ENCODE measurements around the gene DDX21. TPM values are rescaled to one million over a fixed set of nuclear protein-coding genes. Genes with fewer than 3 reads are reported as not detected.

DDX21 gene
- total and polyA plus RNA-seq, 9 of the 15 experiments (the other 6 are each of a cell fraction or from before 2014, with no cell fraction given) = 143 to 365 (median 281) TPM

DNA sequence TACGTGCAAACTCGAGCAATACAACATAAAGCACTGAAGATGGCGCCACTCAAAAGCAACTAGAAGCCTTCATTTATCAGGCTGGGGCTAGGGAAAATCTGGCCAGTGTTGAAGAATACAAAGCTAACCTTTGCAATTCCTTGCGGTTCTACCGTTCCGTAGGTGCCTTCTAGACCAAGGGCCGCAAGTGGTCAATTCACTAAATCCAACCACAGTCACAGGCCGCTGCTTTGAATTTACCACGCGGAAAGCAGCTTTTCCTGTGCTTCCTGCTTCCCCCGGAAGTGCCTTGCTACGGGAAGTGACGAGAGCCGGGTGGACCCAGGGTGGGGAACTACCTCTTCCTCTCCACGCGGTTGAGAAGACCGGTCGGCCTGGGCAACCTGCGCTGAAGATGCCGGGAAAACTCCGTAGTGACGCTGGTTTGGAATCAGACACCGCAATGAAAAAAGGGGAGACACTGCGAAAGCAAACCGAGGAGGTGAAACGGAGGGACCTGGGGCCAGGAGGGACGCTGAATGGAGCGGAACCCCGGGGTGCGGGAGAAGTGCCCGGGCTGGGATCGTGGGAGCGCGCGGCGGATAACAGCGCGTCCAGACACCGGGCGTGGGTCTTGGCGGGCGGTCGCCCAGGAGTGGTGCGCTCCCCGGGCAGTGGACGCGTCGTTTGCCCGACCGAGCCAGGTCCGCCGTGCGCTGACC is at the start of gene DDX21 (continued):
- no peak for TF ChIP-seq MTF1 (CRISPR knock-in tag; IDR thresholded peaks at IDR 0.05; ENCODE audit: borderline replicate concordance)
- no peak for TF ChIP-seq ZFP36 (IDR thresholded peaks at IDR 0.05; ENCODE audit: low read depth, low read length, partially characterized antibody)
- no peak for TF ChIP-seq BDP1 (IDR thresholded peaks at IDR 0.05; ENCODE audit: insufficient read depth, insufficient read length)
- no peak for TF ChIP-seq SRSF7 (optimal IDR thresholded peaks at IDR 0.05; ENCODE audit: low read depth, low read length)
- no peak for TF ChIP-seq ERF (CRISPR knock-in tag; IDR thresholded peaks at IDR 0.05)
- TF ChIP-seq FOXK2 (conservative IDR thresholded peaks at IDR 0.05 in 1 of 2, IDR thresholded peaks at IDR 0.05 in 1 of 2; ENCODE audit: low read depth in 2 of 2) = peak; percentile 93 to 95
- peak; percentile 91 for TF ChIP-seq CREB1 (IDR thresholded peaks at IDR 0.05)
- TF ChIP-seq CREB1 (CRISPR knock-in tag; IDR thresholded peaks at IDR 0.05) = peak; percentile 88
- TF ChIP-seq RFX1 (IDR thresholded peaks at IDR 0.05) = peak; percentile 32; the same call in 1 of the 2 replicates
- TF ChIP-seq, protein P1, sequence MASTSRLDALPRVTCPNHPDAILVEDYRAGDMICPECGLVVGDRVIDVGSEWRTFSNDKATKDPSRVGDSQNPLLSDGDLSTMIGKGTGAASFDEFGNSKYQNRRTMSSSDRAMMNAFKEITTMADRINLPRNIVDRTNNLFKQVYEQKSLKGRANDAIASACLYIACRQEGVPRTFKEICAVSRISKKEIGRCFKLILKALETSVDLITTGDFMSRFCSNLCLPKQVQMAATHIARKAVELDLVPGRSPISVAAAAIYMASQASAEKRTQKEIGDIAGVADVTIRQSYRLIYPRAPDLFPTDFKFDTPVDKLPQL (IDR thresholded peaks at IDR 0.05; ENCODE audit: extremely low read depth, insufficient read length) = peak; percentile 49
- TF ChIP-seq ZBTB17 (CRISPR knock-in tag; IDR thresholded peaks at IDR 0.05) = no peak
- TF ChIP-seq SUPT5H (IDR thresholded peaks at IDR 0.05) = peak; percentile 98
- no peak for TF ChIP-seq GABPB2 (CRISPR knock-in tag; conservative IDR thresholded peaks at IDR 0.05)
- peak; percentile 94 for TF ChIP-seq POLR2G (IDR thresholded peaks at IDR 0.05; ENCODE audit: low read depth, low read length)
- no peak for TF ChIP-seq FOXA3 (CRISPR knock-in tag; conservative IDR thresholded peaks at IDR 0.05 in 1 of 2, IDR thresholded peaks at IDR 0.05 in 1 of 2)
- no peak for TF ChIP-seq MBD1 (CRISPR knock-in tag; IDR thresholded peaks at IDR 0.05)
- TF ChIP-seq EWSR1 (IDR thresholded peaks at IDR 0.05; ENCODE audit: borderline replicate concordance, low read depth, partially characterized antibody) = no peak
- TF ChIP-seq, protein P2, sequence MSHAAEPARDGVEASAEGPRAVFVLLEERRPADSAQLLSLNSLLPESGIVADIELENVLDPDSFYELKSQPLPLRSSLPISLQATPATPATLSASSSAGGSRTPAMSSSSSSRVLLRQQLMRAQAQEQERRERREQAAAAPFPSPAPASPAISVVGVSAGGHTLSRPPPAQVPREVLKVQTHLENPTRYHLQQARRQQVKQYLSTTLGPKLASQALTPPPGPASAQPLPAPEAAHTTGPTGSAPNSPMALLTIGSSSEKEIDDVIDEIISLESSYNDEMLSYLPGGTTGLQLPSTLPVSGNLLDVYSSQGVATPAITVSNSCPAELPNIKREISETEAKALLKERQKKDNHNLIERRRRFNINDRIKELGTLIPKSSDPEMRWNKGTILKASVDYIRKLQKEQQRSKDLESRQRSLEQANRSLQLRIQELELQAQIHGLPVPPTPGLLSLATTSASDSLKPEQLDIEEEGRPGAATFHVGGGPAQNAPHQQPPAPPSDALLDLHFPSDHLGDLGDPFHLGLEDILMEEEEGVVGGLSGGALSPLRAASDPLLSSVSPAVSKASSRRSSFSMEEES (CRISPR knock-in tag; IDR thresholded peaks at IDR 0.05) = no peak
- TF ChIP-seq ZKSCAN3 (CRISPR knock-in tag; IDR thresholded peaks at IDR 0.05) = no peak
- TF ChIP-seq CHD2 (IDR thresholded peaks at IDR 0.05; ENCODE audit: low read depth, low read length) = peak; percentile 17; the same call in 1 of the 2 replicates
- TF ChIP-seq POLR2B (IDR thresholded peaks at IDR 0.05; ENCODE audit: low read depth, partially characterized antibody) = peak; percentile 91
- TF ChIP-seq ZKSCAN1 (IDR thresholded peaks at IDR 0.05; ENCODE audit: low read depth, low read length) = 0 out of 2 replicates have a peak, but pooled peaks have one; percentile 49
- no peak for TF ChIP-seq EGR1 (conservative IDR thresholded peaks at IDR 0.05)
- TF ChIP-seq NFXL1 (CRISPR knock-in tag; IDR thresholded peaks at IDR 0.05) = no peak
- no peak for TF ChIP-seq XRCC3 (IDR thresholded peaks at IDR 0.05)
- peak; percentile 66 for TF ChIP-seq FOXK1 (CRISPR knock-in tag; IDR thresholded peaks at IDR 0.05; ENCODE audit: borderline replicate concordance)
- peak in 1 of 2 experiments; percentile 55; a peak in 1 of 4 replicates for TF ChIP-seq SRF (CRISPR knock-in tag; IDR thresholded peaks at IDR 0.05)

Data from K562 (cell line).